WERI-Rb-1 (cell line): ENCODE data around the gene PRR18.

ENCODE experiments used
- DNase-seq: peaks from one replicate; pipeline ENCODE4 v3.0.0-alpha.2; 2020
- H3K27ac ChIP-seq: fragments of 250-450 bp; sonication (Bioruptor Pico); 2 replicates; pipeline ENCODE4 v1.5.1; 2020; ENCODE audit warnings: mild to moderate bottlenecking, moderate library complexity
- H3K27me3 ChIP-seq: fragments of 250-450 bp; sonication (Bioruptor Pico); 2 replicates; pipeline ENCODE4 v1.5.1; 2021; ENCODE audit warnings: mild to moderate bottlenecking, low read depth, moderate library complexity; ENCODE audit not compliant: insufficient read depth, severe bottlenecking
- H3K36me3 ChIP-seq: fragments of 250-450 bp; sonication (Bioruptor Pico); 2 replicates; pipeline ENCODE4 v1.5.1; 2020; ENCODE audit warnings: mild to moderate bottlenecking, moderate library complexity
- H3K4me3 ChIP-seq: 2 replicates; pipeline ENCODE4 v1.5.1; 2011; ENCODE audit warnings: low read depth, mild to moderate bottlenecking, control low read depth, low read length
- H3K9me3 ChIP-seq: fragments of 250-450 bp; sonication (Bioruptor Pico); 2 replicates; pipeline ENCODE4 v1.5.1; 2021; ENCODE audit warnings: mild to moderate bottlenecking, moderate library complexity; ENCODE audit not compliant: severe bottlenecking
- TF ChIP-seq, protein P1 (sequence below): IDR thresholded peaks from 2 replicates; pipeline ENCODE4 v1.5.1; 2011; ENCODE audit warnings: low read depth, mild to moderate bottlenecking, control low read depth, inconsistent platforms, low read length

The PRR18 gene

DNA sequence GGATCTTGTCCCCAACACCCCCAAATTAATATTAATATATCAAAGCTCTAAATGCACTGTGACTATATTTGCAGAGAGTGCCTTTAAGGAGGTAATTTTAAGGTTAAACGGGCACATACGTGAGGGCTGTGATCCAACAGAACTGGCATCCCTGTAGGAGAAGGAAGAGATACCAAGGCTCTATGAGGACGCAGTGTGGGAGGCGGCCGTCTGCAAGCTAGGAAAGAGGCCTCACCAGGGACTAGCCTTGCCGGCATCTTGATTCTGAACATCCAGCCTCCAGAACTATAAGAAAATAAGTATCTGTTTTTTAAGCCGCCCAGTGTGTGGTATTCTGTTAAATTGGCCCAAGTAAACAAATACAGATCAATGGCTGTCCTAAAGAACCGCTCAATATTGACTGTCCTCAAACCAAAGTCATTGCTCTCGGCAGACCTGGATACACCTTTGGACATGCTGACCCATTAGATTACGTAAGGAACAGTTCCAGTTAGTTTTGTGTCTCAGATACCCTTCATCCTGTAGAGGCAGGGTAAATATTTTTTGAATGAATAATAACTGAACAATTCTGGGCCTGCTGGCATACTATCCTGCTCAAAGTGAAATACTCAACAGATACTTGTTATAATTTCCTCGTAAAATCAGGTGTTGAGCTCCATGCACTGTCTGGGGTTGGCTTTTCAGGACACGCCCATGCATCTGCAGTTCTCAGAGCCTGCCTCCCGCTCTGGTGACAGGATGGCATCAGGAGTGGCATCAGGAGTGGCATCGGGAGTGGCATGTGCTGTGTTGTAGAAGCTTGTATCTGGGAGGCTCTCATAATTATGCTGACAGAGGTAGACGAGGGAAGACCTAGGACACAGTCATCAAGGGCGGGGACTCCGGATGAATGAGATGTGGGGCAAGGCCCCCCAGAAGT is 6.3 kb downstream of the PRR18 start:
- no peak for DNase-seq
- no peak overlapping the region for H3K4me3 ChIP-seq
- H3K9me3 ChIP-seq = no peaks in the 10 kb centered on the region
- H3K27me3 ChIP-seq = no peaks in the 10 kb centered on the region
- TF ChIP-seq, protein P1, sequence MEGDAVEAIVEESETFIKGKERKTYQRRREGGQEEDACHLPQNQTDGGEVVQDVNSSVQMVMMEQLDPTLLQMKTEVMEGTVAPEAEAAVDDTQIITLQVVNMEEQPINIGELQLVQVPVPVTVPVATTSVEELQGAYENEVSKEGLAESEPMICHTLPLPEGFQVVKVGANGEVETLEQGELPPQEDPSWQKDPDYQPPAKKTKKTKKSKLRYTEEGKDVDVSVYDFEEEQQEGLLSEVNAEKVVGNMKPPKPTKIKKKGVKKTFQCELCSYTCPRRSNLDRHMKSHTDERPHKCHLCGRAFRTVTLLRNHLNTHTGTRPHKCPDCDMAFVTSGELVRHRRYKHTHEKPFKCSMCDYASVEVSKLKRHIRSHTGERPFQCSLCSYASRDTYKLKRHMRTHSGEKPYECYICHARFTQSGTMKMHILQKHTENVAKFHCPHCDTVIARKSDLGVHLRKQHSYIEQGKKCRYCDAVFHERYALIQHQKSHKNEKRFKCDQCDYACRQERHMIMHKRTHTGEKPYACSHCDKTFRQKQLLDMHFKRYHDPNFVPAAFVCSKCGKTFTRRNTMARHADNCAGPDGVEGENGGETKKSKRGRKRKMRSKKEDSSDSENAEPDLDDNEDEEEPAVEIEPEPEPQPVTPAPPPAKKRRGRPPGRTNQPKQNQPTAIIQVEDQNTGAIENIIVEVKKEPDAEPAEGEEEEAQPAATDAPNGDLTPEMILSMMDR = no peak
- H3K27ac ChIP-seq = no peak overlapping the region
- H3K36me3 ChIP-seq = no peaks in the 10 kb centered on the region

DNA sequence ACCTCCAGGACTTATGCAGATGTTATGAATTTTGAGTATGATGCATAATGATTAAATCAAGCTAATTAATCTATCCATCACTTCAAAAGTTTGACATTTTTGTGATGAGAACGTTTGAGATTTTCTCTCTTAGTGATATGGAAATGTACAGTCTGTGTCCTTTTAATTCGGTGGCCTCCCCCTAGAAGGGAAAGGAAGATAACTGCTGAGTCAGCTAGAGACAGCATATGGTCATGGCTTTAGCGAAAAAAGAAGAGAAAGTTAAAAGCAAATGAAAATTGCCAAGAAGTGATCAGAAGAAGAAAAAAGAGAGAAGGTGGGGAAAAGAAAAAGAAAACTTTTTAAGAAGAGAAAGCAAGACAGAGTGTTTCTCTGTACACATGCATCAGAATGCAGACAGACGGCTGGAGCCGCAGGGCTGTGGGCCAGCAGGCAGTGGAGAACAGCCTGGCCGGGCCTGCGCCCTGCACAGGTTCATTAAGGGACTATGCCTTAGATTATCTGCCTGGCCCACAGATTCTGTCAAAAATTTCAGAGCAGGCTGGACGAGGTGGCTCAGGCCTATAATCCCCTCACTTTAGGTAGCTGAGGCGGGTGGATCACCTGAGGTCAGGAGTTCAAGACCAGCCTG is 7.7 kb downstream of the PRR18 start:
- peaks cover 3% of the 10 kb centered on the region for H3K9me3 ChIP-seq
- H3K4me3 ChIP-seq = no peak overlapping the region
- no peak for DNase-seq
- TF ChIP-seq, protein P1 = no peak
- no peaks in the 10 kb centered on the region for H3K36me3 ChIP-seq
- no peak overlapping the region for H3K27ac ChIP-seq
- H3K27me3 ChIP-seq = no peaks in the 10 kb centered on the region

DNA sequence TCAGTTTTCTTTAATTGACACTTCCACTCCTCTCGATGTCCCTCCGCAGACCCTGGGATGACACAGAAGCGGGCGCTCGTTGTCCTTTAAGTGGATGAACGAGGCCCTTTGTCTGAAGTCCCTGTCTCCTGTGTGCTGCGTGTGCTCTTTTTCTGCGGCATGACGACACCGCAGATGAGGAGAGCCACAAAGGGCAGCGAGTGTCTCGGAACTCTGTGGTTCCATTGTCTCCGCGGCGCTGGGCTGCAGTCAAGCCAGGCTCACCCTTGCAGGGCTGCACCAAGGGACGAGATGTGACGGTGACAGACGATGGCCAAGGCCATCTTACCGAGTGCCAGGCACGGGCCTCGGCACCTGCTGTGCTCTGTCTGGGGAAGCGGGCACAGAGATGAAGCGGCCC is 10.6 kb downstream of the PRR18 start:
- H3K27ac ChIP-seq = no peak overlapping the region
- peaks cover 5% of the 10 kb centered on the region for H3K9me3 ChIP-seq
- TF ChIP-seq, protein P1 = no peak
- H3K4me3 ChIP-seq = no peak overlapping the region
- no peaks in the 10 kb centered on the region for H3K36me3 ChIP-seq
- DNase-seq = no peak
- no peaks in the 10 kb centered on the region for H3K27me3 ChIP-seq

DNA sequence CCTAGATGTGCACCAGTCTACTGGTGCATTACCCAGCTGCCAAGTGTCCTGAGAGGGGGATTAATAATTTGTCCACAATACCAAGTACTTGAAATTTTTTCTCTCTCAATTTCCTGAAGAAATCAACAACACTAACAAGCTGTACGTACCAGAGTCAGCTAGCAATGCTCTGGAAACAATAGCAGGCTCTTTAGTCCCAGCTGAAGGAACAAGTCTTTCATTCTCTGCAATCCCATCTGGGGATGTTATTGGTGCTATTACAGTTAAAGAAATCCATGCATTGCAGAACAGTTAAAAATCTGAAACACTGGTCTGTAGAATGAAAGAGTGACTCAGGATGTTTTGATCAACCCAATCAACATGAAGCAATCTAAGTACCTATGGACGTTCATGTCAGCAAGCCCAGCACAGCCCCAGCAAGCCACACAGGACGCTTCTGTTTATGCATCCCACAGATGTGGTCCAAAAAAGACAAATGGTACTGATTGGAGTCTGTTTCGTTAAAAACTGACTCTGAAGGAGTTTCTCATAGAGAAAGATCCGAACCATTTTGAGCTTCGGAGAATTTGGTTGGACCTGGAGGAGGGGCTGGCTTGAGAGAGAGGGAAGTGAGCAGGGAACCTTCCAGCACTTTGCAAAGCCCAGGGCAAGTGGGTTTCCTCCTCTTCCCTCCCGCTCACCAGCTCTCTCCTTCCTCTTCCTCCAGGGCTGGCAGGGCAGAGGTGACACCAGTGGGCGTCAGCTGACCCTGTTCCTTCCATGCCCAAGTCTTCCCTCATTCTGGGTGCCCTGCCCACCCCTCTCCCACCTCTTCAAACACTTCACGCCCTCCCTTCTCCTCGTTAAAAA is 11.9 kb downstream of the PRR18 start:
- TF ChIP-seq, protein P1 = no peak
- Histone ChIP-seq H3K4me3 (no peak overlapping the region), H3K9me3 (peaks cover 5% of the 10 kb centered on the region), H3K36me3 (no peaks in the 10 kb centered on the region), H3K27me3 (no peaks in the 10 kb centered on the region), H3K27ac (no peak overlapping the region)
- no peak for DNase-seq

DNA sequence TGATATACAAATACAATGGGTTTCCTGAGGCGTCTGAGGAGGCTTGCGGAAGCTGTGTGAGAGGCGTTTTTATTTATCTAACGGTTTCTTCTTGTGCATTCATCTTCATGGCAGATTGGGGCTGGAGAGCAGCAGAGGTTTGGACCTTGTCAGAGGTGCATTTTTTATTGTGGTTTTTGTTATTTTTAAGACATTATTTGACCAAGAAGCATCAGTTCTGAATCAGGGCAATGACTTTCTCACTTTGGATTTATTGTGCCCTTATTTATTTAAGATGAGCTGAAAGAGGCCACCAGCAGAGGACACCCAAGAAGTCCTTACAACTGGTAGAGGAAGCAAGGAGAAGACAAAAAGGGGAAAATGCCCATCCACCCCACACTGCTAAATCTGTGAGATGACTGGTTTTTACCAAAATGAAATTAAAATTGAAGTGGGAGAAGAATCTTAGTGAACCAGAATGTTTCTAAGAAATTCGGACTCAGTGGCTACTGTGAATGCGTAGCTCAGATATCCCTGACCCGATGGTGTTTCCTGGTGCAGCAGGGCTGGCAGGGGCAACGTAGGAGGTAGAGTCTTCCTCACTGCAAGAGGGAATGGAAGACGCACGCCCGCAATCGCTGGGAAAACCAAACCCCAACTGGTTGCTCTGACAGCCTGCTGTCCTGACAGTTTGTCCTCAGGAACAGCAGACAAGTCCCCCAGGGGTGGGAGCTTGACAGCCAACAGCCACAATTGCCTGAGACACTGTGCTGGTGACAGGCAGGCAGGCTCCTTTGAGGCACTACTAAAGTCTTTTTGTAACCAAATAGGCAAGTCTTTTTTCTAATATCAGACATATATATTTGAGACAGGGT is 14.2 kb downstream of the PRR18 start:
- Histone ChIP-seq H3K27ac (no peak overlapping the region), H3K9me3 (peaks cover 5% of the 10 kb centered on the region), H3K27me3 (no peaks in the 10 kb centered on the region), H3K36me3 (no peaks in the 10 kb centered on the region), H3K4me3 (no peak overlapping the region)
- DNase-seq = no peak
- TF ChIP-seq, protein P1 = no peak
